ENCODE data around the gene SPATS2. TPM values are rescaled to one million over a fixed set of nuclear protein-coding genes. Genes with fewer than 3 reads are reported as not detected.

Gene SPATS2
- total and polyA plus RNA-seq, 7 donors = 4.4 to 10.6 (median 9.1) TPM

- 85 to 94% (median 87%) methylated on average over 8 of the region's 8 CpGs for WGBS, 3 donors
- no peak for ATAC-seq
- peaks cover 0 to 25% of the 10 kb centered on the region in 2 donors for H3K36me3 ChIP-seq (ENCODE audit: insufficient read depth in 1 of 2, low read depth in 1 of 2)
- TF ChIP-seq CTCF (IDR thresholded peaks at IDR 0.05) = no peak
- peaks cover 19% of the 10 kb centered on the region for H3K4me1 ChIP-seq
- H3K4me3 ChIP-seq = no peak overlapping the region
- no peak overlapping the region for H3K27ac ChIP-seq
- H3K27me3 ChIP-seq (ENCODE audit: insufficient read depth in 3 of 3, low read length in 2 of 3) = peaks cover 0 to 9% (median 0%) of the 10 kb centered on the region in 3 donors
- no peaks in the 10 kb centered on the region for H3K9me3 ChIP-seq
- intact Hi-C loops (cut with DNase I) = no loop called here
- DNase-seq = peak in 1 of 2 donors; percentile 15
Observed at GRCh38 chr12:49552899-49553298, 185.6 kb downstream of the SPATS2 start.

- peak in 2 of 4 donors; percentile 21 to 31 for ATAC-seq
- intact Hi-C loops (cut with DNase I) = no loop called here
Observed at GRCh38 chr12:49553512-49554088, 186.3 kb downstream of the SPATS2 start.

GRCh38 chr12:49554266-49554665 lies 187.0 kb downstream of the SPATS2 start:
- peaks cover 0 to 39% of the 10 kb centered on the region in 2 donors for H3K36me3 ChIP-seq (ENCODE audit: insufficient read depth in 1 of 2, low read depth in 1 of 2)
- 58 to 75% (median 65%) methylated on average over 15 of the region's 15 CpGs for WGBS, 3 donors

More at GRCh38 chr12:49553512-49554088, 186.3 kb downstream of the SPATS2 start:
- peak in 1 of 2 donors; percentile 2 for DNase-seq
- Histone ChIP-seq H3K4me1 (peaks cover 19% of the 10 kb centered on the region), H3K4me3 (no peak overlapping the region), H3K36me3 (ENCODE audit: insufficient read depth in 1 of 2, low read depth in 1 of 2) (peaks cover 0 to 32% of the 10 kb centered on the region in 2 donors), H3K27ac (no peak overlapping the region), H3K9me3 (no peaks in the 10 kb centered on the region), H3K27me3 (ENCODE audit: insufficient read depth in 3 of 3, low read length in 2 of 3) (peaks cover 0 to 5% (median 0%) of the 10 kb centered on the region in 3 donors)
- TF ChIP-seq CTCF (IDR thresholded peaks at IDR 0.05) = peak; percentile 23
- 64 to 70% (median 69%) methylated on average over 2 of the region's 2 CpGs for WGBS, 3 donors

GRCh38 chr12:49555631-49556390 lies 188.5 kb downstream of the SPATS2 start:
- Histone ChIP-seq H3K9me3 (no peaks in the 10 kb centered on the region), H3K4me1 (peaks cover 11% of the 10 kb centered on the region), H3K27ac (no peak overlapping the region), H3K27me3 (ENCODE audit: insufficient read depth in 3 of 3, low read length in 2 of 3) (no peaks in the 10 kb centered on the region), H3K36me3 (ENCODE audit: insufficient read depth in 1 of 2, low read depth in 1 of 2) (peaks cover 3 to 54% of the 10 kb centered on the region in 2 donors), H3K4me3 (no peak overlapping the region)
- no peak for DNase-seq
- intact Hi-C loops (cut with DNase I) = no loop called here
- no peak for ATAC-seq
- no peak for TF ChIP-seq CTCF (IDR thresholded peaks at IDR 0.05)
- 81 to 86% (median 83%) methylated on average over 16 to 18 of the region's 18 CpGs for WGBS, 3 donors

More at GRCh38 chr12:49554266-49554665, 187.0 kb downstream of the SPATS2 start:
- DNase-seq (peak in 1 of 2 donors; percentile 21), ATAC-seq (no peak)
- Histone ChIP-seq H3K9me3 (no peaks in the 10 kb centered on the region), H3K27me3 (ENCODE audit: insufficient read depth in 3 of 3, low read length in 2 of 3) (no peaks in the 10 kb centered on the region), H3K4me1 (peaks cover 13% of the 10 kb centered on the region), H3K4me3 (no peak overlapping the region), H3K27ac (no peak overlapping the region)
- intact Hi-C loops (cut with DNase I) = no loop called here
- TF ChIP-seq CTCF (IDR thresholded peaks at IDR 0.05) = no peak
